GM21576 (cell line): ENCODE measurements around the gene GOLGA6L7.
"Not testable (repeated sequence)": the region's sequence is repeated elsewhere in the genome, so short reads cannot be mapped to it uniquely, and the experiment has no call there.

Experiments
- ATAC-seq: cut with Tn5 transposase; IDR thresholded peaks from one replicate; pipeline ENCODE4 v1.9.1; 2021; ENCODE audit warnings: mild to moderate bottlenecking, moderate library complexity; ENCODE audit not compliant: unreplicated experiment

Gene GOLGA6L7

GRCh38 chr15:28848521-28848920, at the start of gene GOLGA6L7:
TSS of gene GOLGA6L7 (minus strand) at chr15:28848644. CDS start at chr15:28848549, 95 bp downstream.
- ATAC-seq = not testable (repeated sequence)

GRCh38 chr15:28897861-28898585, 49.6 kb upstream of the GOLGA6L7 start:
- no peak for ATAC-seq

GRCh38 chr15:28896951-28897350, 48.5 kb upstream of the GOLGA6L7 start:
- no peak for ATAC-seq

GRCh38 chr15:28895566-28895965, 47.1 kb upstream of the GOLGA6L7 start:
- ATAC-seq = no peak

- no peak for ATAC-seq
Observed at GRCh38 chr15:28895146-28895545, 46.7 kb upstream of the GOLGA6L7 start.

GRCh38 chr15:28894631-28895030, 46.2 kb upstream of the GOLGA6L7 start:
- ATAC-seq = no peak

- ATAC-seq = no peak
Observed at GRCh38 chr15:28892789-28893610, 44.6 kb upstream of the GOLGA6L7 start.

- no peak for ATAC-seq
Observed at GRCh38 chr15:28891588-28891987, 43.1 kb upstream of the GOLGA6L7 start.

GRCh38 chr15:28890711-28891495, 42.5 kb upstream of the GOLGA6L7 start:
- no peak for ATAC-seq

GRCh38 chr15:28890291-28890690, 41.8 kb upstream of the GOLGA6L7 start:
- not testable (repeated sequence) for ATAC-seq

GRCh38 chr15:28889871-28890270, 41.4 kb upstream of the GOLGA6L7 start:
- not testable (repeated sequence) for ATAC-seq

GRCh38 chr15:28889346-28889745, 40.9 kb upstream of the GOLGA6L7 start:
- ATAC-seq = no peak

- ATAC-seq = no peak
Observed at GRCh38 chr15:28888900-28889299, 40.5 kb upstream of the GOLGA6L7 start.

- no peak for ATAC-seq
Observed at GRCh38 chr15:28888302-28888894, 40.0 kb upstream of the GOLGA6L7 start.

- ATAC-seq = no peak
Observed at GRCh38 chr15:28887339-28888174, 39.1 kb upstream of the GOLGA6L7 start.

- no peak for ATAC-seq
Observed at GRCh38 chr15:28886431-28887338, 38.2 kb upstream of the GOLGA6L7 start.

- no peak for ATAC-seq
Observed at GRCh38 chr15:28885630-28886430, 37.4 kb upstream of the GOLGA6L7 start, which contains the start of gene APBA2. TSS of gene APBA2 (plus strand) at chr15:28885974. CDS start at chr15:29053885, 167,911 bp downstream.

- no peak for ATAC-seq
Observed at GRCh38 chr15:28885128-28885629, 36.7 kb upstream of the GOLGA6L7 start.
